HG03520 (cell line): ENCODE measurements around the gene KCNN3.

ENCODE experiments used
- ATAC-seq: cut with Tn5 transposase; IDR thresholded peaks from one replicate; pipeline ENCODE4 v1.9.1; 2021; ENCODE audit warnings: mild to moderate bottlenecking, moderate library complexity; ENCODE audit not compliant: unreplicated experiment

KCNN3 gene

GRCh38 chr1:154820646-154821045 is 49.4 kb downstream of the KCNN3 start:
- ATAC-seq, result no peak

- ATAC-seq, result no peak
These were observed 50.2 kb downstream of the KCNN3 start for GRCh38 chr1:154819628-154820590.

- ATAC-seq, result no peak
These were observed 51.2 kb downstream of the KCNN3 start for GRCh38 chr1:154818911-154819310.

GRCh38 chr1:154816937-154817336 is 53.1 kb downstream of the KCNN3 start:
- no peak for ATAC-seq

GRCh38 chr1:154816369-154816768 is 53.7 kb downstream of the KCNN3 start:
- ATAC-seq, result no peak

GRCh38 chr1:154813846-154814505 is 56.1 kb downstream of the KCNN3 start:
- ATAC-seq, result no peak

- ATAC-seq, result no peak
These were observed 56.7 kb downstream of the KCNN3 start for GRCh38 chr1:154813300-154813816.

GRCh38 chr1:154812877-154813276 is 57.2 kb downstream of the KCNN3 start:
- ATAC-seq, result no peak

- no peak for ATAC-seq
These were observed 59.5 kb downstream of the KCNN3 start for GRCh38 chr1:154810571-154810970.

GRCh38 chr1:154809436-154810413 is 60.4 kb downstream of the KCNN3 start:
- ATAC-seq, result no peak

GRCh38 chr1:154808909-154809262 is 61.2 kb downstream of the KCNN3 start:
- ATAC-seq, result no peak

GRCh38 chr1:154808261-154808908 is 61.7 kb downstream of the KCNN3 start:
- ATAC-seq, result no peak

GRCh38 chr1:154807048-154807591 is 63.0 kb downstream of the KCNN3 start:
- no peak for ATAC-seq

GRCh38 chr1:154806333-154806732 is 63.7 kb downstream of the KCNN3 start:
- ATAC-seq, result no peak

GRCh38 chr1:154802982-154803920 is 66.8 kb downstream of the KCNN3 start:
- ATAC-seq, result no peak

GRCh38 chr1:154802336-154802969 is 67.6 kb downstream of the KCNN3 start:
- no peak for ATAC-seq

- ATAC-seq, result no peak
These were observed 68.7 kb downstream of the KCNN3 start for GRCh38 chr1:154801234-154802011.

- ATAC-seq, result no peak
These were observed 70.9 kb downstream of the KCNN3 start for GRCh38 chr1:154799188-154799587.
